Tibial artery (tissue), 4 donors: ENCODE results near the gene TGFBRAP1.

Experiments used
- DNase-seq, 2 donors: peaks; one replicate each; pipeline ENCODE4 v3.0.0-alpha.2; 2019
- H3K27ac ChIP-seq, 2 donors: fragments of 200-600 bp; sonication (generic) in 1 of 2; 1 replicate in 1 of 2; 2 replicates in 1 of 2; pipeline ENCODE4 v1.5.1; 2018 to 2019; ENCODE audit warnings: mild to moderate bottlenecking in 1 of 2
- H3K27me3 ChIP-seq, 2 donors: fragments of 200-600 bp; sonication (generic) in 1 of 2; one replicate each; pipeline versions ENCODE4 v1.5.1 to v1.6.0; 2016 to 2019
- H3K36me3 ChIP-seq, 3 donors: fragments of 200-600 bp; sonication (generic) in 2 of 3; one replicate each; pipeline ENCODE4 v1.5.1; 2016 to 2019; ENCODE audit warnings: mild to moderate bottlenecking in 2 of 3
- H3K4me1 ChIP-seq, 4 donors: fragments of 200-600 bp; sonication (generic) in 2 of 4; 1 replicate in 3 of 4; 2 replicates in 1 of 4; pipeline ENCODE4 v1.5.1; 2016 to 2019
- H3K4me3 ChIP-seq, 2 donors: fragments of 200-600 bp; sonication (generic) in 1 of 2; 1 replicate in 1 of 2; 2 replicates in 1 of 2; pipeline ENCODE4 v1.5.1; 2018 to 2019; ENCODE audit warnings: mild to moderate bottlenecking in 2 of 2
- H3K9me3 ChIP-seq, 3 donors: fragments of 200-600 bp; sonication (generic) in 1 of 3; one replicate each; pipeline ENCODE4 v1.5.1; 2016 to 2019
- intact Hi-C: fragments of 100-400 bp; cut with DNase I; formaldehyde crosslinking; loops from one replicate; pipeline ENCODE4 v1.15.0; 2023; ENCODE audit warnings: low total_unique reads
- TF ChIP-seq, protein P1 (sequence below), 2 experiments: fragments of 200-600 bp in 1 of 2; fragments of 450-650 bp in 1 of 2; IDR thresholded peaks; one replicate each; pipeline ENCODE4 v1.5.1; 2017 to 2019; ENCODE audit warnings: antibody characterized with exemption in 2 of 2, mild to moderate bottlenecking in 1 of 2, moderate library complexity in 1 of 2

TGFBRAP1 gene

DNA sequence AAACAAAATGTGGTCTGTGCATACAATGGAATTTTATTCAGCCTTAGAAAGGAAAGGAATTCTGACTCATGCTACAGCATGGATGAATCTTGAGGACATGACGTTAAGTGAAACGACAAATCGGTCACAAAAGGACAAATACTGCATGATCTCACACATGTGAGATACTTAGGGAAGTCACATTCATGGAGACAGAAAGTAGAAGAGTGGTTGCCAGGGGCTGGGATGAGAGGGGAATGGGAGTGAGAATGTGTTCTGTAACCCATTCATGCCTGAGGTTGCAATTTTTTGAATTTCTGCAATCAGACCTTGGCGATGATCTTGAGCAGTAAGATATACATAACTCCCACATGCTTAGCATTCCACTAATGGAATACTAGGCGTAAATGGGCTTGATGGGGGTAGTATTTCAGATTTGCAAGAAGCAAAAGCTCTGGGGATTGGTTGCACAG, 47.3 kb upstream of the TGFBRAP1 start:
- Histone ChIP-seq H3K9me3 (no peaks in the 10 kb centered on the region), H3K27me3 (no peaks in the 10 kb centered on the region), H3K4me1 (peaks cover 0 to 80% (median 29%) of the 10 kb centered on the region in 4 donors), H3K4me3 (no peak overlapping the region), H3K36me3 (peaks cover 0 to 30% (median 23%) of the 10 kb centered on the region in 3 donors), H3K27ac (no peak overlapping the region)
- no peak for DNase-seq
- intact Hi-C loops = no loop called here
- TF ChIP-seq, protein P1, sequence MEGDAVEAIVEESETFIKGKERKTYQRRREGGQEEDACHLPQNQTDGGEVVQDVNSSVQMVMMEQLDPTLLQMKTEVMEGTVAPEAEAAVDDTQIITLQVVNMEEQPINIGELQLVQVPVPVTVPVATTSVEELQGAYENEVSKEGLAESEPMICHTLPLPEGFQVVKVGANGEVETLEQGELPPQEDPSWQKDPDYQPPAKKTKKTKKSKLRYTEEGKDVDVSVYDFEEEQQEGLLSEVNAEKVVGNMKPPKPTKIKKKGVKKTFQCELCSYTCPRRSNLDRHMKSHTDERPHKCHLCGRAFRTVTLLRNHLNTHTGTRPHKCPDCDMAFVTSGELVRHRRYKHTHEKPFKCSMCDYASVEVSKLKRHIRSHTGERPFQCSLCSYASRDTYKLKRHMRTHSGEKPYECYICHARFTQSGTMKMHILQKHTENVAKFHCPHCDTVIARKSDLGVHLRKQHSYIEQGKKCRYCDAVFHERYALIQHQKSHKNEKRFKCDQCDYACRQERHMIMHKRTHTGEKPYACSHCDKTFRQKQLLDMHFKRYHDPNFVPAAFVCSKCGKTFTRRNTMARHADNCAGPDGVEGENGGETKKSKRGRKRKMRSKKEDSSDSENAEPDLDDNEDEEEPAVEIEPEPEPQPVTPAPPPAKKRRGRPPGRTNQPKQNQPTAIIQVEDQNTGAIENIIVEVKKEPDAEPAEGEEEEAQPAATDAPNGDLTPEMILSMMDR (IDR thresholded peaks at IDR 0.05) = no peak

DNA sequence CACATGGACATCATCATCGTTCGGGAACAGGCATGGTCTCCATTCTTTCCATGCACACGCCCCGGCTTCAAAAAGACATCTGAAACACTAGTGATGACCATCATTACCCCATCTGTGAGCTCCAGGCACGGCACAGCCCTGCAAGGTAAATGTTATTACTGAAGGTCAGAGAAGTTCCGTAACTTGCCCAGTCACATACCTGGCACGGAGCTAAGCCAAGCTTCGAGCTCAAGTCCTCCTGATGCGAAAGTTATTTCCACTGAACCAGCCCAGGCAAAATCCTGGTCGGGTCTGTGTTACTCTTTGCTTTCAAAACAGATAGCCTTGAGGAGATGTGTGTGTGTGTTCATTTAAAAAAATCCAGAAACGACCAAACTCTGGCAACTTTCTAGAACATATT, 46.5 kb upstream of the TGFBRAP1 start:
- Histone ChIP-seq H3K36me3 (peaks cover 2 to 36% (median 23%) of the 10 kb centered on the region in 3 donors), H3K27me3 (no peaks in the 10 kb centered on the region), H3K4me1 (peaks cover 0 to 74% (median 27%) of the 10 kb centered on the region in 4 donors), H3K9me3 (no peaks in the 10 kb centered on the region), H3K4me3 (no peak overlapping the region), H3K27ac (no peak overlapping the region)
- TF ChIP-seq, protein P1 (IDR thresholded peaks at IDR 0.05) = no peak
- DNase-seq = no peak
- intact Hi-C loops = no loop called here

DNA sequence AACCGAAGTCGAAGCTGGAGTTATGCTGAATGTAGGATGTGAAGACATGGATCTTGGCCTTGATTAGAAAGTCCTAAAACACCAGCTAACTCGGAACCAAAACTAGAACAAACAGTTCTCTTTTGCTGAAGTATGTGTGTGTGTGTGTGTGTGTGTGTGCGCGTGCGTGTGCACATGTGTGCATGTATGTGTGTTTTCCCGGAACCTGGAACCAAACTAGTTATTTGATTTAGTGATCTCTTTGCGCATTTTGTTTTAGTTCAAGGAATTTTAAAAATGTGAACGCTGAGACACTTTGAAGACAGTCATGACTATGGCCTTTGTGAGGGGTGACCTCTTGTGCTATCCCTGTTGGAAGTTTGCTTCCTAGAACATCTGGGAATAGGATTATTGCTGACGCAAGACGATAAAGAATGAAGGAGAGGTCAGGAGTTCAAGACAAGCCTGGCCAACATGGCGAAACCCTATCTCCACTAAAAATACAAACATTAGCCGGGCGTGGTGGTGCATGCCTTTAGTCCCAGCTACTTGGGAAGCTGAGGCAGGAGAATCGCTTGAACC, 45.5 kb upstream of the TGFBRAP1 start:
- Histone ChIP-seq H3K9me3 (no peaks in the 10 kb centered on the region), H3K4me3 (no peak overlapping the region), H3K27ac (peak overlapping the region in 1 of 2 donors; percentile 59), H3K4me1 (peaks cover 0 to 71% (median 21%) of the 10 kb centered on the region in 4 donors), H3K27me3 (no peaks in the 10 kb centered on the region), H3K36me3 (peaks cover 4 to 42% (median 23%) of the 10 kb centered on the region in 3 donors)
- intact Hi-C loops = no loop called here
- TF ChIP-seq, protein P1 (IDR thresholded peaks at IDR 0.05) = no peak
- no peak for DNase-seq

DNA sequence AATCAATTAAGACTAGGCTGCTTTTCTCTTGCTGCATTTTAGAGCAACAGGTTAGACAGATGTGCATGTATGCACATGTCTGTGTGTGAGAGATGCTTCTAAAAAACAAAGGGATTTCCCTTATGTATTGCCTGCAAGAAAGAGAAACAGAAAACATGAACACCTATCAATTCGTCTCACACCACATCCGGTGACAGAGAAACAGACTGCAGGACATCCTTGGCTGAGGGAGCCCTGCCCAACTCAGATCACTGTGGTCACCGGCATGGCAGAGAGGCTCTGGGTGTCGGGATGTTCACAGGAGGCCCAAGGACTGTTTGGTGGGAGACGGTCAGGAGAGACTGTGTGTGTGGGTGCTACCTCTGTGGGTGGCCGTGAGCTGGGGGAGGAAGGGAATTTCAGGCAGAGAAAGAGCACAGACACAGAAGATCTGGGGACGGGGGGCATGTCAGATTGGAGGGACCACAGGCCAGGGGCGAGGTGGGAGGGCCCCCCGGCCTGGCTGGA, 44.4 kb upstream of the TGFBRAP1 start:
- peaks cover 8 to 44% (median 25%) of the 10 kb centered on the region in 3 donors for H3K36me3 ChIP-seq
- TF ChIP-seq, protein P1 (IDR thresholded peaks at IDR 0.05) = no peak
- no peak overlapping the region for H3K4me3 ChIP-seq
- H3K27ac ChIP-seq = peak overlapping the region in 1 of 2 donors; percentile 59
- intact Hi-C loops = no loop called here
- no peaks in the 10 kb centered on the region for H3K9me3 ChIP-seq
- H3K4me1 ChIP-seq = peaks cover 0 to 66% (median 22%) of the 10 kb centered on the region in 4 donors
- H3K27me3 ChIP-seq = no peaks in the 10 kb centered on the region
- DNase-seq = no peak

DNA sequence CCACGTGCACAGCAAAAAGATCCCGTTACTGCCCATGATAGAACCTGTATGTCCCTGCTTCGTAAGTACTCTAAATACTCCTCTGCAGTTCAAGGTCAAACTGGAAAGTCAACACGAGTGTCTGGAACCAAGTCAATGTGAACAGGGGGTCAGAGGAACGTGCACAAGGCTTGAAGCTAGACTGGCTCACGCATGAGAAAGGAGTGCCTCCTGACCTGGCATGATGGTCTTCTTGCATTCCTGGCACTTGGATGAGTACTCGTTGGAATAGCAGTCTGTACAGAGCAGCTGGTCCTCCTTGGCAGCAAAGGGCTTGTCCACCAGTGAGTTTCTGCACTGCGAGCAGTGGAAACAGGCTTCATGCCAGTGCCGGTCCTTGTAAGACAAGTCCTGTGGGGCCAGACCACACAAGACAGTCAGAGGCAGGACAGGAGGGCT, 43.8 kb upstream of the TGFBRAP1 start:
- DNase-seq = peak; percentile 60 to 87
- no peaks in the 10 kb centered on the region for H3K27me3 ChIP-seq
- H3K9me3 ChIP-seq = no peaks in the 10 kb centered on the region
- H3K4me1 ChIP-seq = peaks cover 0 to 60% (median 22%) of the 10 kb centered on the region in 4 donors
- no peak overlapping the region for H3K4me3 ChIP-seq
- TF ChIP-seq, protein P1 (IDR thresholded peaks at IDR 0.05) = no peak
- intact Hi-C loops = no loop called here
- H3K36me3 ChIP-seq = peaks cover 10 to 48% (median 28%) of the 10 kb centered on the region in 3 donors
- peak overlapping the region in 1 of 2 donors; percentile 59 for H3K27ac ChIP-seq
